Activated naive CD8-positive, alpha-beta T cell treated with anti-CD3 and anti-CD28 coated beads, Interleukin-2, amount 50 U/mL, for 16 hours (primary cell): ENCODE data around the gene GFOD2.

Experiments used
- DNase-seq: peaks from one replicate; pipeline ENCODE4 v3.0.0-alpha.2; 2020; ENCODE audit warnings: low read depth, low spot score

Gene GFOD2

DNA sequence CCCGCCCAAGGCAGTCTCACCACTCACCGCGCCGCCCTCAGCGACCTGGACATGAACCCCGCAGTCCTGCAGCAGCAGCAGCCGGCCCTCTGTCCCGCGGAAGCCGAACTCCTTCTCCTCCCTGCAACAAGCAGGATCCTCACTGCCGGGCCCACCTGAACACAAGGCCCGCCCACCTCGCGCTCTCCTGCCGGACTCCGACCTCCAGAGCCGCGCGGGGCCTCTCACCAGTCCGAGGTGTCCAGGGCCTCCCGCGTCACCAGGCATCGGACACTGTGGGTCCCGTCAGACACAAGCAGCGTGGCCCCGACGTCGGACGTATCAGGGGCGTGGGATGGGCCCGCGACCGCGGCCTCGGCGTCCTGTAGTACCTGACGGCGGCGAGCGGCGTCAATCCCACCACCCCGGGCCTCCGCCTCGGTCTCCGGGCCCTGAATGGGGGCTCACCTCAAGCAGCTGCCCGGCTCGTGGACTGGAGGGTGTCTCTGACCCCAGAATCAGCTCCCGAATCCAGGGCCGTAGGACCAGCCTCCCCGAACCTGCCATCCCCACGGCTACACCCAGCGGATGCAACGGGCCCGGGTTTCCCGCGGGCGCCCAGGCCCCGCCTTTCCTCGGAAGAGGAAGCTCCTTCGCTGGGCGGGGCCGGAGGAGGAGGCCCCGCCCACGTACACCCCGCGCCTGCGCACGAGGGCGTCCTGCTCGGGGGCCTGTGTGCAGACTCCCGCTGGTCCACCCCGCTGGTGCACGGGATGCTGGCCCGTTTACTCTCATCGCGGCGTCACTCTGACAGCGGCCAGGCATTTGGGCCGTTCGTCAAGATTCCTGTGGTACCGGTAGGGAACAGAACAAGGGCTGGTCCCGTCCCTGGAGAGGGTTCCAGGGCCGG, 59.2 kb downstream of the GFOD2 start, which contains the start of gene ACD:
ACD (minus strand) TSS at position 586 of the 889 bp plus-strand sequence; CDS start at position 546, 40 bp downstream.
- DNase-seq = peak; percentile 78

GRCh38 chr16:67658849-67659674, 60.1 kb downstream of the GFOD2 start:
- no peak for DNase-seq

DNA sequence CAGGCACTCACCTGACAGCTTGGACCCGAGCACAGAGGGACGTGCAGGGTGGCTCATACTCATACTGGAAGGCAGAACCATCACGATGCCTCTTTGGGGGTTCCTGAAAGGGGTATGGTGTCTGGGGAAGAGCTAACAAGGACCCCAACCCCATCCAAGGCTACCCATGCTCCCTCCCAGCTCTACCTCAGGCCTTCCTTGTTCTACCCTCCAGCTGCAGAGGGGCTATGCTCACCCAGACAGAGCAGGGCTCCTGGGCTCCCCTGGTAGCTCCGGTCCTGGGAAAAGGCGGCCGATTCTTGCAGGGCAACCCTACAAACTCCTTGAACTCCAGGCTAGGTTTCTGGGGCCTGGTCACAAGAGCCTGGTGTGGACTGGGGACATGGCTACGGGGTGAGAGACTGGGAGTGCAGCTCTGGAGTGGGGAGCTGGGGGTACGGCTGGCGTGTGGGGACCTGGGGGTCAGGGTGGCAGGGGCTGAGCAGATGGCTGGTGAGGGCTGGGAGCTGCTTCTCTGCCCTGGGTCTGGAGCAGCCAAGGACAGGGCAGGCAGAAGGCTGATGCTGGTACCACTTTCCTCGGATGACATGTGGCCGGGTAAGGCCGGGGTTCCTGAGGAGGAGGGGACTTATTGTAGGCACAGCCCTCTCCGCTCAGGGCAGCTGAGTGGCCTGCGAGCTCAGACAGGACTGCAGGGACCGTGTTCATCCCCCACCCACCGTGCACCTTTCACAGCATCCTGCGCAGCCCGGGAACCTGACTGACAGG, 61.2 kb downstream of the GFOD2 start:
- DNase-seq = no peak

GRCh38 chr16:67657017-67657608, 62.0 kb downstream of the GFOD2 start:
- DNase-seq = no peak

- no peak for DNase-seq
Observed at GRCh38 chr16:67656344-67657016, 62.6 kb downstream of the GFOD2 start.

GRCh38 chr16:67655363-67655762, 63.8 kb downstream of the GFOD2 start:
- no peak for DNase-seq

DNA sequence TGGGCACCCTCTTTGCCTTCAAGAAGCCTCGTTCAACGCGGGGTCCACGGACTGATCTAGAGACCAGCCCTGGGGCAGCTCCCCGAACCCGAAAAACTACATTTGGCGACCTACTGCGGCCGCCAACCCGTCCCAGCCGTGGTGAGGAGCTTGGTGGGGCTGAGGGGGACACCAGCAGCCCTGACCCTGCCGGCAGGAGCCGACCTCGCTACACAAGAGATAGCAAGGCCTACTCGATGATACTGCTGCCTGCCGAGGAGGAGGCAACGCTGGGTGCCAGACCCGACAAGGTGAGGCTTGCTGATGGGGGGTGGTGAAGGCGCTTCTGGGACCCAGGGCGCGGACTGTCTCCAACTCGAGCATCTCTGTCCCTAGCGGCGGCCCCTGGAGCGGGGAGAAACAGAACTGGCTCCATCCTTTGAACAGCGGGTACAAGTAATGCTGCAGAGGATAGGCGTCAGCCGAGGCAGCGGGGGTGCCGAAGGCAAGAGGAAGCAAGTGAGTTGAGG, 64.7 kb downstream of the GFOD2 start:
- no peak for DNase-seq

GRCh38 chr16:67653789-67654402, 65.2 kb downstream of the GFOD2 start:
- no peak for DNase-seq

DNA sequence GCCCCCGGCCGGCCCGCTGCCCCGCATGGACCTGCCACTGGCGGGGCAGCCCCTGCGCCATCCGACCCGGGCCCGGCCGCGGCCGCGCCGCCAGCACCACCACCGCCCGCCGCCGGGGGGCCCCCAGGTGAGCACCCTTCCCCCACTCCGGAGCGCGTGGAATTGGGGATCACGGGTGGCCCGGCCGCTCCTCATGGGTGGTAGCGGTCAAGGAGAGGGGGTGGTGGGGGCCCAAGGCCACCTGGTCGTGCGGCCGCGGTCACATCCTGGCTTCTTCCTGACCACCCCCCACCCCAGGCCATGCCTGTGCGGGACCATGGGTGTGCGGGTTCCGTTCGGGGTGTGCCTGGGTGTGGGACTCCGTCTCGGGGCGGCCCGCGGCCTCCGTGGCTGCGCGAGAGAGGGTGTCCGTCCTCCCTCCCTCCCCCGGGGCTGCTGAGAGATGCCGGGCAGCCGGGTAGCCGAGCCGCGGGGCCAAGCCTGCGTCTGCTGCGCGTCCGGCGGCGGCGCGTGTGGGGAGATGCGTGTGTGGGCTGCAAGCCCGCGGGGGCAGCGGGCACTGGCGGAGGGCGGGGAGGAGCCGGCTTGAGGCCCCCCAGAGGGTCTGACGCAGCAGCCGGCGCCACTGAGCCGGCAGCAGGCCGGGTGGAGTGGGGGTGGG, 65.9 kb downstream of the GFOD2 start:
- DNase-seq = no peak

- no peak for DNase-seq
Observed at GRCh38 chr16:67652578-67653127, 66.5 kb downstream of the GFOD2 start.

DNA sequence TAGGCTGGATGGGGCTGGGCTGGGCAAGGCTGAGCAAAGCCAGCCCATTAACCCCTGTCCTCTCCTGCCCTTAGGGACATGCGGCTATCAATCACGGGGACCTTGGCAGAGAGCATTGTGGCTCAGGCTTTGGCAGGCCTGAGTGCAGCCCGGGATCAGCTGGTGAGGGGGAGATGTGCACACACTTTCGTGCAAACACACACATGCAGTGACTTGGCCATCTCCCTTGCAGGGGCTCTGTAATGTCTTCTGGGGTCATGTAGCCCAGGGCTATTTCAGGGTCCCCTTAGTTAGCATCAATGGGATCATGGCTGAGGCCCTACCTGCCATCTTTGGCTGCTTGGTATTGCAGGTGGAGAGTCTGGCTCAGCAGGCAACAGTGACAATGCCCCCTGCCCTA, 67.3 kb downstream of the GFOD2 start:
- no peak for DNase-seq

GRCh38 chr16:67651039-67651438, 68.1 kb downstream of the GFOD2 start:
- no peak for DNase-seq

DNA sequence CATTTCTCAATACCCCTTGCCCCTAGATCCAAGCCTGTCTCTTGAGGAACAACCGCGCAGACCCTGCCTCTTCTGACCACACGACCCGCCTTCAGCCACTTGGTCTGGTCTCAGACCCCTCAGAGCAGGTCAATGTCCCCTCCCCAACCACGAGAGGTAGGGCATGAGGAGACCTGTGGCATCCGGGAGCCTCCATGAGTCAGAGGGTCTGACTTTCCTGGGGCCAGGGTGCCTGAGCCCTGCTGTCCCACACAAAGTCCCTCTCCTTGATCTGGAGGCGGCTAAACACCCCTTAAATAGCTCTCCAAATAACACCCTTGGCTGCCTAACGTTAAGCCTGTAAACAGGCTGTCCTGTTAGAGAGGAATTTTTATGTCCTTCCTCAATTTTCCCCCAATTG, 69.1 kb downstream of the GFOD2 start:
- DNase-seq = no peak

DNA sequence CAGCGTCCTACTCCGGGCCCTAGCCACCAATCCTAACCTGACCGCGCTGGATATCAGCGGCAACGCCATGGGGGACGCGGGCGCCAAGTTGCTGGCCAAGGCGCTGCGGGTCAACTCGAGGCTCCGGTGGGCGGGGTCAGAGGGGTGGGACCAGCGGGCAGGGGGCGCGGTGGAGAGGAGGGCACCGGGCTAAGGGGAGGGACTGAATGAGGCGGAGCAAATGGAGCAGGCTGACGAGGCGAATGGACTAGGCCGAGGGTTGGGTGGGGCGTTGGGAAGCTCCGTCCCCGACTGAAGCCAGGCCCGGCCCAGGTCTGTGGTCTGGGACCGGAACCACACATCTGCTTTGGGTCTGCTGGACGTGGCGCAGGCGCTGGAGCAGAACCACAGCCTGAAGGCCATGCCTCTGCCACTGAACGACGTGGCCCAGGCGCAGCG, 69.6 kb downstream of the GFOD2 start:
- no peak for DNase-seq

DNA sequence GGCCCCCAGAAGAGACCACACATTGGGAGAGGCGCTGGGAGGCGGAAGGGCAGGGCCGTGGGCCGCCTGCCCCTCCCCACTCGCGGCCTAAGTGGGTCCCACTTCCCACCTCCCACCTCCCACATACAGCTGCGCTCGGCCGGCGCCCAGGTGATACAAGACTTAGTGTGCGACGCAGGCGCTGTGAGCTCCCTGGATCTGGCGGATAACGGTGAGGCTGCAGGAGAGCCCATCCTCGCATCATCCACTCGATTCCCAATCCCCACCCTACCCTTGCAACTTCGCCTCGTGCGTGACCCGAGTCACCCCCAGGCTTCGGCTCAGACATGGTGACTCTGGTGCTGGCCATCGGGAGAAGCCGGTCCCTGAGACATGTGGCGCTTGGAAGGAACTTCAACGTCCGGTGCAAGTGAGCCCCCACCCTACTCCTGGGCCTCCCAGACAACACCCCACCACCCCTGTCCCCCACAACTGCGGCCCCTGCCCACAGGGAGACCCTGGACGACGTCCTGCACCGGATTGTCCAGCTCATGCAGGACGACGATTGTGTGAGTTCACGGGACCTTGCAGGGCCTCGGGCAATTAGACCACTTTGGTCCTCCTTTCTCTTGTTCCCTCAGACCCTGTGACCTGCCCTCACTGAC, 70.2 kb downstream of the GFOD2 start:
- no peak for DNase-seq

DNA sequence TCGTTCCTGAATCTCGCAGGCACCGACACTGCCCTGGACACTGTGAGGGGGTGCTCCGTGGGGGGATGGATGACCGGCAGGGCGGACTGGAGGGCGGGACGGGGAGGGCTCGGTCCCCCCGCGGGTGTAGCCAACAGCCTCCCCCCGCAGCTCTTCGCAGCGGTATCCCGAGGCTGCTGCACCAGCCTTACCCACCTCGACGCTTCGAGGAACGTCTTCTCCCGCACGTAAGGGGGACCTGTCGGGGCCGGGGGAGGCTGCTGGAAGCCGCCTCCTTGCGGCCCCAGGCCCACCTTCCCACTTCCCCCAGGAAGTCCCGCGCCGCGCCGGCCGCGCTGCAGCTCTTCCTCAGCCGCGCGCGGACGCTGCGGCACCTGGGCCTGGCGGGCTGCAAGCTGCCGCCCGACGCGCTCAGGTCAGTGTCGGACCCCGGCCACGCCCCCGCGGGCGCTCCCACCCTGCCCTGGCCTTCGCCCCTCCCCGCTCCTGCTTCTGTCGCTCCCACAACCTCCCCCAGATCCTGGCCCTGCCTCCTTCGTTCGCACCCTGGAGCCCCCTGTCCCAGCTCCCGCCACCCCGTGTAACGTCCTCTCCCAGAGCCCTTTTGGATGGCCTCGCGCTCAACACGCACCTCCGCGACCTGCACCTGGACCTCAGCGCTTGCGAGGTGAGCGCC, 70.9 kb downstream of the GFOD2 start:
- no peak for DNase-seq

GRCh38 chr16:67647681-67648080, 71.4 kb downstream of the GFOD2 start:
- DNase-seq = no peak

GRCh38 chr16:67647111-67647651, 71.9 kb downstream of the GFOD2 start:
- no peak for DNase-seq
